ENCODE measurements around the gene C6orf120.
"Not testable (repeated sequence)": the region's sequence is repeated elsewhere in the genome, so short reads cannot be mapped to it uniquely, and the experiment has no call there.

C6orf120 gene

GRCh38 chr6:169697115-169697514 lies 4.8 kb upstream of the C6orf120 start:
- H3K27me3 ChIP-seq; H3K4me3 ChIP-seq; H3K9me3 ChIP-seq; H3K36me3 ChIP-seq; H3K27ac ChIP-seq; DNase-seq; intact Hi-C loops (cut with DNase I; ENCODE audit: low total_unique reads): not testable (repeated sequence)
- peaks cover 5 to 20% (median 12%) of the 10 kb centered on the region in 4 donors for H3K4me1 ChIP-seq
- peak; percentile 29 to 44 for TF ChIP-seq CTCF (IDR thresholded peaks at IDR 0.05)

DNA sequence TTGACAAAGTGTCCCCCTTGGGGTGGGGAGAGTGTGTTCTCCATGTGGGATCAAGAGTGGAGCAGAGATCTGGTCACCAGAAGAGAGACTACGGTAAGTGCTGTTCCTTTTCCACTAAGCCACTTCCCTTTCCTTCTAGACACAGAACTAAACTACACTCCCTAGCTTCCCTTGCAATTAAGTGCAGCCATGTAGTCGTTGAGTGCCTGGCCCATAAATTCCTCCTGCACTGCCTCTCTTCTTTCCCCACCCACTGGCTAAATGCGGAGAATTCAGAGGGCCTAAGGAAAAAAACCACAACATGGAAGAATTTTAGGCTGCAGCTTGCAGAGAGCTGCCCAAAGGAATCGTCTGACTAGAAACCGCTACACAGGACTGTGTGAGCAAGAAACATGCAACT lies 1.6 kb upstream of the C6orf120 start:
- TF ChIP-seq CTCF (IDR thresholded peaks at IDR 0.05), result no peak
- Histone ChIP-seq H3K27me3 (no peaks in the 10 kb centered on the region), H3K36me3 (peaks cover 0 to 8% (median 0%) of the 10 kb centered on the region in 3 donors), H3K4me1 (peaks cover 5 to 43% (median 32%) of the 10 kb centered on the region in 4 donors), H3K27ac (no peak overlapping the region), H3K4me3 (no peak overlapping the region), H3K9me3 (no peaks in the 10 kb centered on the region)
- no peak for DNase-seq
- intact Hi-C loops (cut with DNase I; ENCODE audit: low total_unique reads), result no loop called here

DNA sequence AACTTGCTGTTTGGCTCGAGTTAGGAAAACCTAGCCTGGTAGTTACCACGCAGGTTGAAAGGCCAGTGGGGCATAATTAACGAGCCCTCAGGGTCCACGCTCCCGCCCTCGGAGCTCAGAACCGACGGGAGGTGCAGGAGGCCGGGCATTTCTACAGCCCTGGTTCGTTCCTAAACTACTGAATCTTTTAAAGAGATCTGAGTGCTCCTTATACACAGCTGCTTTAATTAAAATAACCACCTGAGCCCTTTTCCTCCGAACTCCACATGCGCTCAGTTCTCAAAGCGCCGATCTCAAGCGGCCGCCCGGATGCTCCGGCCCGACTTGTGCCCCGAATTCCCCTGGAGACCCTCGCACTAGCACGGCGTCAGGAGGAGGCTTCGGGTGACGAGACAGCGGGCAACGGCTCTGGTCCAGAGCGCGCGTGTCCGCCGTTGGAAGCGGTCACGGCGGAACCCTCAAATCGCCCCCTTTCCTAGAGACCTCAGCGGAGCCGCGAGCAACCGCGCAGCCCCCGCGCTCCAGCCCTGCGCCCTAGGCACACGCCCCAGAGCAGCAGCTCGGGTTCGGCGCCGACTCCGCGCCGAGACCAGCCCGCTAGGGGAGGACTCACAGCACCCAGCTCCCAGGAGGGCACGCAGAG lies 494 bp upstream of the C6orf120 start:
- TF ChIP-seq CTCF (IDR thresholded peaks at IDR 0.05), result no peak
- intact Hi-C loops (cut with DNase I; ENCODE audit: low total_unique reads), result no loop called here
- H3K4me1 ChIP-seq, result peaks cover 5 to 43% (median 32%) of the 10 kb centered on the region in 4 donors
- peak overlapping the region; percentile 89 to 99 for H3K27ac ChIP-seq
- DNase-seq, result peak in 1 of 2 donors; percentile 73
- no peaks in the 10 kb centered on the region for H3K9me3 ChIP-seq
- peaks cover 0 to 8% (median 0%) of the 10 kb centered on the region in 3 donors for H3K36me3 ChIP-seq
- H3K4me3 ChIP-seq, result peak overlapping the region; percentile 77 to 85
- no peaks in the 10 kb centered on the region for H3K27me3 ChIP-seq

DNA sequence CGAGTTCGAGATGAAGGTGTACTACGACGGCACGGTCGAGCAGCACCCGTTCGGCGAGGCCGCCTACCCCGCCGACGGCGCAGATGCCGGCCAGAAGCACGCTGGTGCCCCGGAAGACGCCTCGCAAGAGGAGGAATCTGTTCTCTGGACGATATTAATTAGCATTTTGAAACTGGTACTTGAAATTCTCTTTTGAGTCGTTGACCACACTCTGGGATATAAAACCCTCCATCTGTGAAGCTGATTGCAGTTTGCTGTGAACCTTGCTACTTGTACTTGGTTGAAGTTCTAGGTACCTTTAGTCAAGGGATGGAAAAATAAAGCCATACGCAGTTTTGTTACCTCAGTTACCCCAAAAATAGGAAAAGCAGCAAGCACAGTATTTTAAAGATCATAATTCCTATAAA lies 917 bp downstream of the C6orf120 start:
- peaks cover 5 to 43% (median 32%) of the 10 kb centered on the region in 4 donors for H3K4me1 ChIP-seq
- H3K4me3 ChIP-seq, result peak overlapping the region; percentile 77 to 85
- no peak for TF ChIP-seq CTCF (IDR thresholded peaks at IDR 0.05)
- H3K27me3 ChIP-seq, result no peaks in the 10 kb centered on the region
- H3K36me3 ChIP-seq, result peaks cover 0 to 13% (median 7%) of the 10 kb centered on the region in 3 donors
- H3K27ac ChIP-seq, result peak overlapping the region; percentile 89 to 99
- no peaks in the 10 kb centered on the region for H3K9me3 ChIP-seq
- intact Hi-C loops (cut with DNase I; ENCODE audit: low total_unique reads), result loop anchor here (2.0 kb wide), 1 partner anchor 20 kb away; no protein-coding TSS in a partner anchor
- no peak for DNase-seq

DNA sequence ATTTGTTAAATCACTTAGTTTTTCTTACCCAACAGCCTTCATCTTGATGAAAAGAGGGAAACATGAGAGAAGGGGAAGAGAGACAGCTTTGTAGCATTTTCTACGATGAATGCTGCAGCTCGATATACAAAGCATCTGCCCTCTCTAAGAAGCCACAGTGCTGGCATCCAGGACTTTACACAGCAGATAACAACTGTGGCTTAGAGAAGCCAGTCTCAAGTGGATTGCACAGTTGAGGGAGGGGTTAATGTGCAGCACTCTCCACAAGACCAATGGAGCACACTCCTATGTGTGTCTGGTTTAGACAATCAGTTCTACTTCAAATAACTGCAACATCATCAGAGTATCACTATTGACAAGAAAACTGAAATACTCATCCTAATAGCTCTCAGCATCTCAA lies 5.8 kb downstream of the C6orf120 start:
- H3K27me3 ChIP-seq, result no peaks in the 10 kb centered on the region
- H3K9me3 ChIP-seq, result no peaks in the 10 kb centered on the region
- no peak overlapping the region for H3K27ac ChIP-seq
- no peak for DNase-seq
- peaks cover 19 to 34% (median 34%) of the 10 kb centered on the region in 3 donors for H3K36me3 ChIP-seq
- TF ChIP-seq CTCF (IDR thresholded peaks at IDR 0.05), result no peak
- peaks cover 0 to 23% (median 16%) of the 10 kb centered on the region in 4 donors for H3K4me1 ChIP-seq
- H3K4me3 ChIP-seq, result no peak overlapping the region
- intact Hi-C loops (cut with DNase I; ENCODE audit: low total_unique reads), result no loop called here

Measured in tibial artery (tissue), 4 donors.